ENCODE results near the gene ARID1B. TPM values are rescaled to one million over a fixed set of nuclear protein-coding genes. Genes with fewer than 3 reads are reported as not detected.

The ARID1B gene
- total and polyA plus RNA-seq, 2 experiments from 2014 or later: 32.9 to 67.0 TPM

GRCh38 chr6:156900292-156900691, 123.1 kb downstream of the ARID1B start:
- Histone ChIP-seq H3K36me3 (replicated peaks; ENCODE audit: insufficient read depth, low read depth) (no peaks in the 10 kb centered on the region), H3K79me2 (peaks cover 83% of the 10 kb centered on the region), H3K9me2 (replicated peaks; ENCODE audit: insufficient read depth) (no peaks in the 10 kb centered on the region), H4K20me1 (ENCODE audit: insufficient read depth, poor library complexity, severe bottlenecking) (peaks cover 41% of the 10 kb centered on the region), H3K9me3 (ENCODE audit: low read depth) (no peaks in the 10 kb centered on the region), H3K4me2 (no peak overlapping the region), H2AFZ (no peak overlapping the region), H3K4me3 (no peak overlapping the region), H3K27me3 (no peaks in the 10 kb centered on the region), H3K4me1 (ENCODE audit: insufficient read depth) (no peaks in the 10 kb centered on the region), H3K27ac (no peak overlapping the region)
- DNase-seq (ENCODE audit: low spot score): no peak
- TF ChIP-seq EZH2 (IDR thresholded peaks at IDR 0.05; ENCODE audit: borderline replicate concordance): no peak
- no peak for TF ChIP-seq EZH2phosphoT487 (IDR thresholded peaks at IDR 0.05; ENCODE audit: low read depth, severe bottlenecking, unreplicated experiment)
- no peak for TF ChIP-seq CTCF (IDR thresholded peaks at IDR 0.05; ENCODE audit: poor library complexity)

- TF ChIP-seq EZH2 (IDR thresholded peaks at IDR 0.05; ENCODE audit: borderline replicate concordance): no peak
- no peak for TF ChIP-seq CTCF (IDR thresholded peaks at IDR 0.05; ENCODE audit: poor library complexity)
- TF ChIP-seq EZH2phosphoT487 (IDR thresholded peaks at IDR 0.05; ENCODE audit: low read depth, severe bottlenecking, unreplicated experiment): no peak
- H4K20me1 ChIP-seq (ENCODE audit: insufficient read depth, poor library complexity, severe bottlenecking): peaks cover 34% of the 10 kb centered on the region
- H3K36me3 ChIP-seq (replicated peaks; ENCODE audit: insufficient read depth, low read depth): no peaks in the 10 kb centered on the region
- WGBS (ENCODE audit: low lambda C conversion rate, missing lambda C conversion rate): 92% methylated on average over 9 of the region's 9 CpGs
- no peak overlapping the region for H2AFZ ChIP-seq
- H3K79me2 ChIP-seq: peaks cover 73% of the 10 kb centered on the region
- no peaks in the 10 kb centered on the region for H3K9me2 ChIP-seq (replicated peaks; ENCODE audit: insufficient read depth)
- no peak overlapping the region for H3K27ac ChIP-seq
- no peak for DNase-seq (ENCODE audit: low spot score)
- H3K4me1 ChIP-seq (ENCODE audit: insufficient read depth): no peaks in the 10 kb centered on the region
- no peak overlapping the region for H3K4me3 ChIP-seq
- H3K9me3 ChIP-seq (ENCODE audit: low read depth): no peaks in the 10 kb centered on the region
- H3K27me3 ChIP-seq: no peaks in the 10 kb centered on the region
- no peak overlapping the region for H3K4me2 ChIP-seq
Measured at GRCh38 chr6:156901309-156902019, 124.3 kb downstream of the ARID1B start.

- Histone ChIP-seq H3K79me2 (peaks cover 75% of the 10 kb centered on the region), H2AFZ (no peak overlapping the region), H3K4me3 (no peak overlapping the region), H3K9me2 (replicated peaks; ENCODE audit: insufficient read depth) (no peaks in the 10 kb centered on the region), H3K27ac (no peak overlapping the region), H3K4me1 (ENCODE audit: insufficient read depth) (no peaks in the 10 kb centered on the region), H3K9me3 (ENCODE audit: low read depth) (no peaks in the 10 kb centered on the region), H3K36me3 (replicated peaks; ENCODE audit: insufficient read depth, low read depth) (no peaks in the 10 kb centered on the region), H3K4me2 (no peak overlapping the region), H3K27me3 (no peaks in the 10 kb centered on the region), H4K20me1 (ENCODE audit: insufficient read depth, poor library complexity, severe bottlenecking) (peaks cover 30% of the 10 kb centered on the region)
- no peak for TF ChIP-seq EZH2phosphoT487 (IDR thresholded peaks at IDR 0.05; ENCODE audit: low read depth, severe bottlenecking, unreplicated experiment)
- TF ChIP-seq EZH2 (IDR thresholded peaks at IDR 0.05; ENCODE audit: borderline replicate concordance): no peak
- TF ChIP-seq CTCF (IDR thresholded peaks at IDR 0.05; ENCODE audit: poor library complexity): no peak
- no peak for DNase-seq (ENCODE audit: low spot score)
- WGBS (ENCODE audit: low lambda C conversion rate, missing lambda C conversion rate): 92% methylated on average over 1 of the region's 1 CpG
Measured at GRCh38 chr6:156902782-156903181, 125.6 kb downstream of the ARID1B start.
